NCI-H1417 treated with DMSO at 0.1 percent for 48 hours (cell line): ENCODE measurements around the gene KCNJ8.
"Not testable (repeated sequence)": the region's sequence is repeated elsewhere in the genome, so short reads cannot be mapped to it uniquely, and the experiment has no call there.

Source experiments
- DNase-seq: peaks from one replicate; lab custom pipeline; 2025; lab: John Stamatoyannopoulos, UW

Gene KCNJ8

DNA sequence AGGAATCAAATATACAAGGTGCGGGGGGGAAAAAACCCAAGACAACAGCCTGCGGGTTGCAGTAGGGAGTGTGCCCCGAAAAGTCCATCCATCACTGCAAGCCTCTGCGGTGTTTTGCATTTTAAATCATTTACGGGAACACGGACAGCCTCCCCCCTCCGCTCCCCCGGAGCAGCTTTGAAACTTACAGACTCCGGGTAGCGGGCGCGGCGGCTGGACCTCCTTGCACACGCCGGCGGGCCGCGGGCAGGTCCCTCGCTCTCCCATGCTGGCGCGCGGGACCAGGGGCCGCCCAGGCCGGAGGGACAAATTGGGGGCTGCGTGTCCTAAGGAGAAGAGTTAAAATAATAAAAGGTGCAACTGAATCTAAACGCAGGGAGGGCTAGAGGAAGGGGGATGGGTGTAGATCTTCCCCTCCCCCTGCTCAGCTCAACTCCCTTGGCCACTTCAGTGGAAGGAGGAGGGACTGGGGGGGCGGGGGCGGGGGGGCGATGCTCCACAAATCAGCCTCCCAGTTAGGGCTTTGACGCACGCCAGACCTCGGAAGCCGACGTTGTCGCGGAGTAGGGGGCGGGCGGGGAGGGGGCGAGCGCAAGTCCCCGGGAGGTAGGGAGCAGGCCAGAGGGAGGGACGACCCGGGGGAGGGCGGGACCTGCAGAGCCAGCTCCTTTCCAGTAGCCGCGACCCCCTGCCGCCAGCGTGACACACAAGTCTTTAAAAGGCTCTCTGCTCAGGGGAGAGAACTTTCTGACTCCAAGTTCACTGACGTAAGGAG lies at the start of gene KCNJ8:
TSS of gene KCNJ8 (minus strand) at position 349 of the 775 bp plus-strand sequence. CDS start 1,090 bp downstream, outside the sequence.
- no peak for DNase-seq

DNA sequence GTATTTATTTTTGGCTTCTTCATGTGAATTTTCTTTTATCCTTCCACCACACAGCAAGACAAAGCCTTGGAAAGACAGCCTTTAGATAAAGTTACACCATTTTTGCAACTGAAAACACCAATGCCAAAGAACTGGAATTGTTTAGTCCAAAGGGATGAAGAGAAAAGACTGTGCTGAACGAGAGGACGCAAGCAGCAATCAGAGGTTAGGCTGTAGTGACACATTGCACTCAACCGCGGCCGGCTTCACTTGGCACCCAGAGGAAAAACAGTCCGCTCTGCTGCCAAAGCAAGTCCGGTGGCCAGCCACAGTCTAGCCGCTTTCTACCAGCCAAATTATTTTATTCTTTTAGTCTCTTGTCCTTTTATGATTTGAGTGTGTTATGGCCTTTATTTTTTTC lies 49.1 kb upstream of the KCNJ8 start:
- DNase-seq = no peak

GRCh38 chr12:21819678-21820077 lies 45.2 kb upstream of the KCNJ8 start:
- DNase-seq = no peak

- no peak for DNase-seq
Observed at GRCh38 chr12:21819236-21819635, 44.7 kb upstream of the KCNJ8 start.

GRCh38 chr12:21818627-21819026 lies 44.1 kb upstream of the KCNJ8 start:
- DNase-seq = no peak

DNA sequence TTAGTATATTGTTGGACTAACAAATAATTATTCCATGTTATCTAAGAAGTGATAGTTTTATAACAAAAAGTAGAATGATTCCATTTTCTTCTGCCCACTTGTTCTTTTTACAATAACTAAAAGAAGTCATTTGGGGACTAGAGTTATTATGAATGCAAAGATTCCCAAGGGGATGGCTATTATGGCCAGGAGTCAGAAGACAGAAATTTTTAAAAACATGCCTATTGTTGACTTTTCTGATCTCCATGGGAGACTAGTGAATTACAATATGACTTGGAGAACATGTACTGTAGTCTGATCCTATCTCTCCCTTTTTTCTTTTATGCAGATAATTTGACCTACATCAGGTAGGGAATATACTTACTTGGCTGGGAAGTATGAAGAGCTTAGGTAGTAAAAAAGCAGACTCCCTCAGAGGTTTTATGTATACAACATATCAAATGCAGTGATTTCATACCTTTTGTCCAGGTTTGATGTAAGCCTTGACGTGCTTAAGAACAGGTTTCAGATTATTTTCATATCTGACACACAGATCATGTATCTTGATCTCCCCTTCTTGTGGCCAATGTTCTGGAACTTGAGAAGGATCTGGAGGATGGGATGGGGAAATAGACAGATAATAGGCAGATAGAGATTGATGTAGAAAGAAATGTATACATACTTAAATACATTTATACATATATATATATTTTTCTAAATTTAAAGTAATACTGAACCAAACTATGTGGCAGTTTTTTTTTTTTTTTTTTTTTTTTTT lies 41.0 kb upstream of the KCNJ8 start:
- DNase-seq = no peak

DNA sequence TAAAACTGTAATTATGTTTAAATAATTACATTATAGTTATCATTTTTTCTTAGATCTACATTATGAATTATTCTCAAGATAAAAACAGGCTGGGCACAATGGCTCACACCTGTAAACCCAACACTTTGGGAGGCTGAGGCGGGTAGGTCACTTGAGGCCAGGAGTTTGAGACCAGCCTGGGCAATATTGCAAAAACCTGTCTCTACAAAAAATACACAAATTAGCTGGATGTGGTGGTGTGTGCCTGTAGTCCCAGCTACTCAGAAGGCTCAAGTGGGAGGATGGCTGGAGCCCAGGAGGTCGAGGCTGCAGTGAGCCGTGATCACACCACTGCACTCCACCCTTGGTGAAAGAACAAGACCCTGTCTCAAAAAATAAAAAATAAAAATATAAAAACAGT lies 40.3 kb upstream of the KCNJ8 start:
- no peak for DNase-seq

- DNase-seq = no peak
Observed at GRCh38 chr12:21814327-21814726, 39.8 kb upstream of the KCNJ8 start.

- no peak for DNase-seq
Observed at GRCh38 chr12:21813751-21814150, 39.2 kb upstream of the KCNJ8 start.

DNA sequence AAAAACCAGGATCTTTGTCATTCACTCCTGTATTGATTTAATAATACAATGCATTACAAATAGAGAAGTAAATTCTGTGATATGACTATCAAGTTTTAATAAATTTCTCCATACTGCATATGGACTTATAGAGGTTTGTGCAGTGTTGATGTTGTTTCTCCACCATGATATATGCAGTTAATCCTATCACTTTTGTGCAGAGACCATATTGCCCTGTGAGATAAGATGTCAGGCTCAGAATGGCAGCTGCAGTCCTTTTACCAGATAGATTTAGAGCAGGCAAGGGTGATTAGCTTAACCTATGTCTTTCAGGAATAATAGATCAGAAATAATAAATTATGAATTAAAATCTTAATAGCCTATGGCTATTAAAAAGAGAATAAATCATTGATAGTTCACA lies 38.6 kb upstream of the KCNJ8 start:
- no peak for DNase-seq

DNA sequence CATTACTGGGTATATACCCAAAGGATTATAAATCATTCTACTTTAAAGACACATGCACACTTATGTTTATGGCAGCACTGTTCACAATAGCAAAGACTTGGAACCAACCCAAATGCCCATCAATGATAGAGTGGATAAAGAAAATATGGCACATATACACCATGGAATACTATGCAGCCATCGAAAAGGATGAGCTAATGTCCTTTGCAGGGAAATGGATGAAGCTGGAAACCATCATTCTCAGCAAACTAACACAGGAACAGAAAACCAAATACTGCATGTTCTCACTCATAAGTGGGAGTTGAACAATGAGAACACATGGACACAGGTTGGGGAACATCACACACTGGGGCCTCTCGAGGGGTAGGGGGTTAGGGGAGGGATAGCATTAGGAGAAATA lies 37.8 kb upstream of the KCNJ8 start:
- not testable (repeated sequence) for DNase-seq

GRCh38 chr12:21809100-21809499 lies 34.6 kb upstream of the KCNJ8 start:
- DNase-seq = no peak

DNA sequence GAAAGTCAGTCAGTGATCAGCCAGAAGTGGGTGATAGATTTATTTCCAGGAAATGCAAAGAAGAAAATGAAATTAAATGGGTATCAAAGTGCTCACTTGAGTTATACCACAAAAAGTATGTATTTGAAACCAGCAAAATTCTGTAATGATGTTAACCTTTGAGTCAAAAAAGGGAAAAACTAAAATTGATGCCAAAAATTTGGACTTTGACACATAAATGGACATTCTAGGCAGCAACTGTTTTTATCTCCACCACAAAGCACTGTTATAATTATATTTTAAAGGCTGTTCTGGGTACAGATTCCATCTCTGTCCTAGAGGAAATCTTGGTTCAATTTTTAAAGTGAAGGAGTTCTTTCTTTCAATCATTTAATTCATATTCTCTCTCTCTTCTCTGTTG lies 31.7 kb upstream of the KCNJ8 start:
- no peak for DNase-seq

GRCh38 chr12:21801522-21802288 lies 27.2 kb upstream of the KCNJ8 start:
- no peak for DNase-seq

DNA sequence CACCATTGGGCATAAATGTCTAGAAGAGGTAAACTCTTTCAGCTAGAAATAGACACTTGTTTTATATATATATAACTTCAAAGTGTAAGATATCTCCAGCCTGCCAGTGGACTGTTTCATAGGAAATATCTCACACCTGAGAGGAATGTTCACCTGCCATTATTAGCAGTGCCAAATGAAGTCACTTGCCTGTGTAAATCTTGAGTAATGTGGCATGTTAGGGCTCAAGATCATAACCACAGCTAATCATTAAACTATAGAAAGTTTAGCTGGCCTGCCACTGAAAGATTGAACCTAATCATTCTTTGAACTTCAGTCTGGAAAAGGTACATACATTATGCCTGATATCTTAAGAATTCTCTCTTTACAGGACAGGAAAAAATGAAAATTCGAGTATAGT lies 25.5 kb upstream of the KCNJ8 start:
- no peak for DNase-seq

DNA sequence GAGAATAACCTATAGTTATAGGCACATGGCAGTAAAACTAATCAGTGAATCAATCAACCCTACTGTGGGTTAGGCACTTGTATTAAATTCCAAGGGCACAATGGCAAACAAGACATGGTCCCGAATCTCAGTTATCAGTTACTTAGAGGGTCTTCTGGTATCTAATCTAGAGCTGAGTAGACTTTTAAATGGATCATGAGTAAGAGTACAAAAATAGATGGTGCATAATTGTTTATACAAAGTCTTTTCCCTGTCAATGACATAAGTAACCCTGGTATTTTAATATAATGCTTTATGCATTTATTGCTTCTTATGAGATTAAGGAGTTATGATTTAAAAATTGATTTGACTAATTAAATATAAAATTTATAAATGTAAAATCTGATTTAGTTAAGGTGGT lies 23.0 kb upstream of the KCNJ8 start:
- DNase-seq = no peak

DNA sequence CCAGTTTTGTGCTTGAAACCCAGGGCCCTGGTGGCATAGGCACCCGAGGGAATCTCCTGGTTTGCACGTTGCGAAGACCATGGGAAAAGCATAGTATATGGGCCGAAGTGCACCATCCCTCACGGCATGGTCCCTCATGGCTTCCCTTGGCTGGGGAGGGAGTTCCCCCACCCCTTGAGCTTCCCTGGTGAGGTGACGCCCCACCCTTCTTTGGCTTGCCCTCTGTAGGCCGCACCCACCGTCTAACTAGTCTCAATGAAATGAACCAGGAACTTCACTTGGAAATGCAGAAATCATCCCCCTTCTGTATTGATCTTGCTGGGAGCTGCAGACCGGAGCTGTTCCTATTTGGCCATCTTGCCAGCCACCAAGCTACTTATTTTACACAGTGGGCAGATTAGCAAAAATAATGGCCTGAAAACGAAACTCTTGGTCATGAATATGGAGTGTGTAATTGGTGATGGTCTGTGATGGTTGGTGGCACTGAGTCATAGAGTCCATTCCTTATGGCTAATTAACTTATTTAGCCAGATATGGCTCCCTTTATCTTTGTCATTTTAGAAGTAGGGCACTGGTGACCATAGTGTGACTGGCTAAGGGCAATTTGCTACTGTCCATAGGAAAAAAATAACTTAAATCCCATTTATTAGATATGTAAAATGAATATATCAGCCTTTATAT lies 21.3 kb upstream of the KCNJ8 start:
- no peak for DNase-seq

DNA sequence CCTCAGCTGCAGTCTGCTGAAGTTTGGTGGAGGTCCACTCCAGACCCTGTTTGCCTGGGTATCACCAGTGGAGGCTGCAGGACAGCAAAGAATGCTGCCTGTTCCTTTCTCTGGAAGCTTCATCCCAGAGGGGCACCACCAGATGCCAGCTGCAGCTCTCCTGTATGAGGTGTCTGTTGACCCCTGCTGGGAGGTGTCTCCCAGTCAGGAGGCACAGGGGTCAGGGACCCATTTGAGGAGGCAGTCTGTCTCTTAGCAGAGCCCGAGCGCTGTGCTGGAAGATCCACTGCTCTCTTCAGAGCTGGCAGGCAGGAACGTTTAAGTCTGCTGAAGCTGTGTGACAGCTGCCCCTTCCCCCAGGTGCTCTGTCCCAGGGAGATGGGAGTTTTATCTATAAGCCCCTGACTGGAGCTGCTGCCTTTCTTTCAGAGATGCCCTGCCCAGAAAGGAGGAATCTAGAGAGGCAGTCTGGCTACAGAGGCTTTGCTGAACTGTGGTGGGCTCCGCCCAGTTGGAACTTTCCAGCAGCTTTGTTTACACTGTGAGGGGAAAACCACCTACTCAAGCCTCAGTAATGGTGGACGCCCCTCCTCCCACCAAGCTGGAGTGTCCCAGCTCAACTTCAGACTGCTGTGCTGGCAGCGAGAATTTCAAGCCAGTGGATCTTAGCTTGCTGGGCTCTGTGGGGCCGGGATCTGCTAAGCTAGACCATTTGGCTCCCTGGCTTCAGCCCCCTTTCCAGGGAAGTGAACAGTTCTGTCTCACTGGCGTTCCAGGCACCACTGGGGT lies 20.5 kb upstream of the KCNJ8 start:
- DNase-seq = not testable (repeated sequence)

GRCh38 chr12:21789687-21790086 lies 15.2 kb upstream of the KCNJ8 start:
- DNase-seq = not testable (repeated sequence)

- no peak for DNase-seq
Observed at GRCh38 chr12:21788089-21788983, 13.8 kb upstream of the KCNJ8 start.
